Stimulated activated CD4-positive, alpha-beta T cell treated with anti-CD3 and anti-CD28 coated beads, Interleukin-1b, Interleukin-23, amount 100 ng/mL, for 1 hour (primary cell): ENCODE results near the gene SLC9A9.
"Not testable (repeated sequence)": the region's sequence is repeated elsewhere in the genome, so short reads cannot be mapped to it uniquely, and the experiment has no call there.

Experiments
- DNase-seq, 2 donors: peaks; one replicate each; pipeline ENCODE4 v3.0.0-alpha.2; 2020; ENCODE audit warnings: low read depth in 2 of 2

The SLC9A9 gene

GRCh38 chr3:143695333-143695732, 152.9 kb downstream of the SLC9A9 start:
- not testable (repeated sequence) for DNase-seq

GRCh38 chr3:143693506-143693905, 154.8 kb downstream of the SLC9A9 start:
- no peak for DNase-seq

- DNase-seq: no peak
Measured at GRCh38 chr3:143686638-143687197, 161.6 kb downstream of the SLC9A9 start.

GRCh38 chr3:143685491-143685890, 162.8 kb downstream of the SLC9A9 start:
- DNase-seq: no peak

GRCh38 chr3:143677430-143677829, 170.8 kb downstream of the SLC9A9 start:
- no peak for DNase-seq

- no peak for DNase-seq
Measured at GRCh38 chr3:143676747-143677146, 171.5 kb downstream of the SLC9A9 start.

- DNase-seq: no peak
Measured at GRCh38 chr3:143676021-143676420, 172.2 kb downstream of the SLC9A9 start.

GRCh38 chr3:143674100-143674968, 173.9 kb downstream of the SLC9A9 start:
- peak; percentile 55 to 57 for DNase-seq

- DNase-seq: no peak
Measured at GRCh38 chr3:143672396-143673165, 175.7 kb downstream of the SLC9A9 start.

GRCh38 chr3:143671626-143672025, 176.6 kb downstream of the SLC9A9 start:
- no peak for DNase-seq

- DNase-seq: no peak
Measured at GRCh38 chr3:143668924-143669790, 179.1 kb downstream of the SLC9A9 start.

GRCh38 chr3:143668385-143668784, 179.9 kb downstream of the SLC9A9 start:
- DNase-seq: no peak

GRCh38 chr3:143661677-143662076, 186.6 kb downstream of the SLC9A9 start:
- DNase-seq: no peak

GRCh38 chr3:143658861-143659260, 189.4 kb downstream of the SLC9A9 start:
- no peak for DNase-seq

GRCh38 chr3:143658116-143658515, 190.2 kb downstream of the SLC9A9 start:
- DNase-seq: no peak

- no peak for DNase-seq
Measured at GRCh38 chr3:143657391-143657790, 190.9 kb downstream of the SLC9A9 start.

GRCh38 chr3:143654906-143655305, 193.4 kb downstream of the SLC9A9 start:
- DNase-seq: no peak

GRCh38 chr3:143653935-143654334, 194.3 kb downstream of the SLC9A9 start:
- DNase-seq: no peak

GRCh38 chr3:143653493-143653892, 194.8 kb downstream of the SLC9A9 start:
- no peak for DNase-seq

- DNase-seq: no peak
Measured at GRCh38 chr3:143652118-143652517, 196.2 kb downstream of the SLC9A9 start.

- no peak for DNase-seq
Measured at GRCh38 chr3:143650827-143651226, 197.4 kb downstream of the SLC9A9 start.

GRCh38 chr3:143650120-143650519, 198.1 kb downstream of the SLC9A9 start:
- DNase-seq: no peak
